Measurements from ENCODE around the gene MNT.

The MNT gene

DNA sequence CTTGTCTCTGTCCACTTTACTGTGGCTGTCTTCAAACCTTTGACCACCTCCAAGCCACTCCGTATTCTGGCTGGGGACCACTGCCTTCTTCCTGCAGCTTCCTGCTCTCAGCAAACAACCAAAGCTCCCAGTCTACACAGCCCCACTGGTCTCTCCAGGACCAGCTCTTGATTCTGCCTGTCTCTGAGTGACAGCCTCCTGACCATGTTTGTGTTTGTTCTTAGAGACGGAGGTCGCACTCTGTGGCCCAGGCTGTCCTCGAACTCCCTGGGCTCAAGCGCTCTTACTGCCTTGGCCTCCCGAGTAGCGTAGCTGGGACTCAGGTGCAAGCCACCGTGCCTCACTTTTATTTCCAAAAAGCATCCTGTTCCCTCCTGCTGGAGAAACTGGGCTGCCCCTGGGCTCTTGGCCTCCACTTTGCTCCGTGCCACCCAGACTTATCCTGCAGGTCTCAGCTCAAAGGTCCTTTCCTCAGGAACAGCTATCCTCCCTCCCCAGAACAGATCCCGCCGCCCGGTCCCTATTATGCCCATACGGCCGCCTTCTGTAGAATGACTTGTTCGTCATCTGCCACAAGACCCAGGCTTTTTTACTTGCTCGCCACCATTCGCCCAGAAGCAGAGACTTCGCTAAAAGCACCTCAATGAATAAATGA, 9.1 kb downstream of the MNT start:
- TF ChIP-seq, protein P1, sequence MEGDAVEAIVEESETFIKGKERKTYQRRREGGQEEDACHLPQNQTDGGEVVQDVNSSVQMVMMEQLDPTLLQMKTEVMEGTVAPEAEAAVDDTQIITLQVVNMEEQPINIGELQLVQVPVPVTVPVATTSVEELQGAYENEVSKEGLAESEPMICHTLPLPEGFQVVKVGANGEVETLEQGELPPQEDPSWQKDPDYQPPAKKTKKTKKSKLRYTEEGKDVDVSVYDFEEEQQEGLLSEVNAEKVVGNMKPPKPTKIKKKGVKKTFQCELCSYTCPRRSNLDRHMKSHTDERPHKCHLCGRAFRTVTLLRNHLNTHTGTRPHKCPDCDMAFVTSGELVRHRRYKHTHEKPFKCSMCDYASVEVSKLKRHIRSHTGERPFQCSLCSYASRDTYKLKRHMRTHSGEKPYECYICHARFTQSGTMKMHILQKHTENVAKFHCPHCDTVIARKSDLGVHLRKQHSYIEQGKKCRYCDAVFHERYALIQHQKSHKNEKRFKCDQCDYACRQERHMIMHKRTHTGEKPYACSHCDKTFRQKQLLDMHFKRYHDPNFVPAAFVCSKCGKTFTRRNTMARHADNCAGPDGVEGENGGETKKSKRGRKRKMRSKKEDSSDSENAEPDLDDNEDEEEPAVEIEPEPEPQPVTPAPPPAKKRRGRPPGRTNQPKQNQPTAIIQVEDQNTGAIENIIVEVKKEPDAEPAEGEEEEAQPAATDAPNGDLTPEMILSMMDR (conservative IDR thresholded peaks at IDR 0.05; ENCODE audit: low read length) = no peak
- peak overlapping the region; percentile 51 for H3K4me3 ChIP-seq (ENCODE audit: low read length)
- DNase-seq (ENCODE audit: low read depth) = no peak

DNA sequence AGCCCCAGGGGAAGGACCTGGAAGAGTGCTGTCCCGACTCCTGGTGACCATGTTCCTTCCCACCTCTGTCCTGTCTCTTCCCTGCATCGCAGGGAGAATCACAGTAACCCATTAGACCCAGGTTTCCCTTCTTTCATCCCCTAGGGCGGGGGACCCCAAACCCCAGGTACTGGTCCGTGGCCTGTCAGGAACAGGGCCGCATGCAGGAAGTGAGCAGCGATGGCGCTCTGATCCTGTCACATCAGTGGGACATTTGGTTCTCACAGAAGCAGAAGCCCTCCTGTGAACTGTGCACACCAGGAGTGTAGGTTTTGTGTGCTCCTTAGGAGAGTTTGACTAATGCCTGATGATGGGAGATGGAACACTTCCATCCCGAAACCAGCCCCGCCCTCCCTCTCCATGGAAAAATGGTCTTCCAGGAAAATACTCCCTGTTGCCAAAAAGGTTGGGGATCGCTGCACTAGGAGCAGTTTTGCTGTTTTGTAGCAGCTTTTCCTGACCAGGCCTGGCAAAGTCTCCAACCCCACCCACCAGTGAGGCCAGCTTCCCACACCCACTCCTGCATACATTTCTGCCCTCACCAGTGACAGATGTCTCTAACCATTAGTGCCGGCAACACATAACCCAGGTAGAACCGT, 10.5 kb downstream of the MNT start:
- TF ChIP-seq, protein P1 (conservative IDR thresholded peaks at IDR 0.05; ENCODE audit: low read length) = no peak
- no peak overlapping the region for H3K4me3 ChIP-seq (ENCODE audit: low read length)
- DNase-seq (ENCODE audit: low read depth) = no peak

DNA sequence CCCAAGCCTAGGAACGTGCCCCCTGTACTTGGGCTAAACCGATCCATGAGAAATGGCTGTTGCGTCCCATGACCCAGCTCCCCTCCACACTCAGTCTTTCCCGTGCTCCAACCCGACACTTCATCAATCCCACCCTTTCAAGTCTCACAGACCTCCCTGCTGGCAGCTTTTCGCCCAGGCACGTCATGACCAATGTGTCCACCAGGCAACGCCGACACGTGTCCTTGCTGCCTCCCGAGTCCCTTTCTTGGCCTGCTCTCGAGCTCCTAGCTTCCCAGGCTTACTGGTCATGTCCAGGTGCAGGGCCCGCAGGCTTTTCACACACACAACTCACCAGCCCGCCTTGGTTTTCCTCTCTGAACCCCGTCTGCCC, 12.2 kb downstream of the MNT start:
- no peak overlapping the region for H3K4me3 ChIP-seq (ENCODE audit: low read length)
- no peak for DNase-seq (ENCODE audit: low read depth)
- TF ChIP-seq, protein P1 (conservative IDR thresholded peaks at IDR 0.05; ENCODE audit: low read length) = no peak

DNA sequence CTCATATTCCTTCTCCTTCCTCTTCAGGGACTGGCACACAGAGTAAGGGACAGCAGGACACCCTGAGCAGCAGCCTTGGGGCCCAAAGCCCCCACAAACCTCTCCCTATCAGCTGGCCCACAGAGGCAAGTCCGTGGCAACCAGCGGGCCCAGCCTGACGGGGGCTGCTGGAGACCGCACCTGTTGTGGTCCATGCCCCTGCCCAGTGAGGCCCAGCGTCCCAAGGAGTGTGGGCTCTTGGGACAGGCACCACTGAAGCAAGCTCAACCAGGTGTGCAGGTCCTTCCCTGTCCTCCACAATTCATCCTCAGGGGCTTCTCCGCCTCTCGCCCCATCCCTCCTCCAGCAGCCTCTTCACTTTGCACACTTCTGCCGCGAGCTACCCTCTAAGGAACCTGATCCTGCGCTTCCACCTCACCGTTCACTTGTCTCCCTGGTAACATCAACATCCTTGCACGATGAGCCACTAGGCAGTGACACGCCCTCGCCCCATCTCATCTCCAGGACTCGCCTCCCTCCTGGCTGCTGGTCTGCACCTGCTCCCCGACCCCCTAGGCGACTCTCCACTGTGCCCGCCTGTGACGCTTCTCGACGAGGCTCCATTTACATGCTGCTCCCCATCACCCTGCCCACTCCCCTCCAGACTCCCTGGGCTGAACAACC, 12.7 kb downstream of the MNT start:
- no peak for DNase-seq (ENCODE audit: low read depth)
- TF ChIP-seq, protein P1 (conservative IDR thresholded peaks at IDR 0.05; ENCODE audit: low read length) = no peak
- H3K4me3 ChIP-seq (ENCODE audit: low read length) = no peak overlapping the region

DNA sequence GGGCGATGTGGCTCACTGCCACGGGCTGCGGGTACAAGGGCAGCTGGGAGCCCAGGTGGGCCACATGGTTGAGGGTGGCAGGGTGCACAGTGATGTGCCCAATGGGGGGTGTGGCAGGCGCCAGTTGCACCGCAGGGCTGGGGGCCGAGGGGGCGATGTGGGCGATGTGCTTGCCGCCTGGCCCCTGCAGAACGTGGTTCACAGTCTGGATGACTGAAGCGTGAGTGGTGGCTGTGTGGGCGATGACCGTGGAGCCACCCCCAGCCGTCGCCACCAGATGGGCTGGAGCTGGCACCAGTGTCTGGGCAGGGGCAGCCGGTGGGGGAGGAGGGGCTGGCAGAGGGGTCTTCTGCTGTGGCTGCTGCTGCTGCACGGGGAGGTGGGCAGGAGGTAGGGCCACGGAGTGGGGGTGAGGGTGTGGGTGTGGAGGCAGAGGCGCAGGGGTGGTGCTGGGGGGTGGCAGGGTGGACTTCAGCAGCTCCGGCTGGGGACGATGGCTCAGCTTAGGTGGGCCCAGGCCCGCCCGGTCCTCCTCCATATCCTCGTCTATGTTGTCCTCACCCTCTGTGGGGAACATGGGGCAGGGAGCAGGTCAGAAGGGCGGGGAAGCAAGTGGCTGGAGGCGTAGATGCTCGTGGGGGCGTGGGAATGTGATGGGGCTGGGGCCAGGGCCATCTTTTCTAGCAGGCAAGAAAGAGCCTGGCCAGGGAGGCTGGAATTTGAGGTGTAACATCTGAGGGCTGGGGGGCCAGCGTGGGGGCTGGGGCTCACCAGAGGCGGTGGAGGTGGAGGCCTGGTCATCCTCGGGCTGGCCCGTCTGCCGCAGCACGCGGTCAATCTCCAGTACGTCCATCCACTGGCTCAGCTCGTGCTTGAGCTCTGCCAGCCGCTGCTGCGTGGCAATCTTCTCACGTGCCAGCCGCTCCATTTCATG, 13.5 kb downstream of the MNT start:
- H3K4me3 ChIP-seq (ENCODE audit: low read length) = no peak overlapping the region
- DNase-seq (ENCODE audit: low read depth) = no peak
- TF ChIP-seq, protein P1 (conservative IDR thresholded peaks at IDR 0.05; ENCODE audit: low read length) = no peak

DNA sequence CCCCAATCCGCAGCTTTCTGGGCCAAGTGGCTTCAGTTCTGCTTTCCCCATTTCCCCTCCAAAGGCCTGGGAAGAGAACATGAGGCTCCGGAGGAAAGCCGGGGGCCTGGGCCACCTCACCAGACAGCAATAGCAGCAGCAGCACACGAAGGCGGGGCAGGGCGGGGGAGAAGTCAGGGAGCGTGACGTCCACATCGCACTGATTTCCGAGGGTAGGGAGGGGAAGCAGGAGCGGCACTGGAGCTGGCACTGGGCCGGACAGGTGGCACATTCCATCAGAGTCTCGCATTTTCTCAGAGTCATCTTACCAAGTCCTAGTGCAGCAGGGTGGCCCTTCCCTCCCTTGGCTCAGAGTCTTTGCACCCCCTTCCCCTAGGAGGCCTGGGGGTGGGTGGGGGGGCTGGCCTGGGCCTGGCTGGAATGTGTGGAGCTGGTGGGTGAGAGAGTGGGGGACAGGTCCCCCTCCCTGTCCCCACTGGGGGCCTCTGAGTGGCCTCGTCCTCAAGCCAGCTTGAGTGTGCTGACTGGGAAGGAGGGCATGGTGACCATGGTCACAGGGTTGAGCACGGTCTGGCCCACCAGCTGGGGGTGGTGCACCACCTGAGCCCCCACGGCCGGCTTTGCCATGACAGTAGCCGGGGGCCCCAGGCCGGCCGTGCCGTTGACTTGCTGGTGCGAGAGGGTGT, 14.3 kb downstream of the MNT start:
- no peak for DNase-seq (ENCODE audit: low read depth)
- TF ChIP-seq, protein P1 (conservative IDR thresholded peaks at IDR 0.05; ENCODE audit: low read length) = no peak
- H3K4me3 ChIP-seq (ENCODE audit: low read length) = no peak overlapping the region
